DLD1 (cell line): ENCODE results near the gene SCN9A.
"Not testable (repeated sequence)": the region's sequence is repeated elsewhere in the genome, so short reads cannot be mapped to it uniquely, and the experiment has no call there.

Experiments used
- in situ Hi-C: cut with HindIII; loops from 2 replicates; pipeline ENCODE4 v1.10.0; 2017; ENCODE audit warnings: low sequenced_read_pairs

The SCN9A gene

GRCh38 chr2:166376488-166376828 is 714 bp upstream of the SCN9A start:
- in situ Hi-C loops: no loop called here

DNA sequence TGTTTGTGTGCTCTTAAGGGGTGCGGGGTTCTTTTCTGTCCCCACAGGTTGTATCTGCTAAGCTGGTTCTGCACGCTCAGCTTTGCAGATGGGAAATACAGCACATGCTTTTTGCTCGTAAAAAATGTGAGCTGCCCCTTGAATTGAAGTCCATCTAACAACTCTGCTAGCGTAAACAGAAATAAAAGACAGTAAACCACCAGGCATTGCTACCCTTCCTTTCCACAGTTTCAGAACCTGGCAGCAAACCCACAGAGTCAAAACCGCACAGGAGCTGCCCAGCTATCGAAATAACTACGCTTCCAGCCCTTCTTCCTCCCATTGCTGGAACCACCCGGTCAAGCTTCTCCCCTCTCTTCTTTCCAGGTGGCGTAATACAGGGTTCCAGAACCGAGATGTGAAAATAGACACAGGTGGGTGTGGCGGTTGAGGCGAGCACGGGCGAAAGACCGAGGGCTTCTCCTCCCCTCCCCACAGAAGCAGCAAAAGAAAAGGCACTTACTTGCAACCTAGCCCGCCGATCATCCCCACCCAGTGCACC is 479 bp downstream of the SCN9A start:
- in situ Hi-C loops: no loop called here

GRCh38 chr2:166373951-166374350 is 1.8 kb downstream of the SCN9A start:
- in situ Hi-C loops: no loop called here

DNA sequence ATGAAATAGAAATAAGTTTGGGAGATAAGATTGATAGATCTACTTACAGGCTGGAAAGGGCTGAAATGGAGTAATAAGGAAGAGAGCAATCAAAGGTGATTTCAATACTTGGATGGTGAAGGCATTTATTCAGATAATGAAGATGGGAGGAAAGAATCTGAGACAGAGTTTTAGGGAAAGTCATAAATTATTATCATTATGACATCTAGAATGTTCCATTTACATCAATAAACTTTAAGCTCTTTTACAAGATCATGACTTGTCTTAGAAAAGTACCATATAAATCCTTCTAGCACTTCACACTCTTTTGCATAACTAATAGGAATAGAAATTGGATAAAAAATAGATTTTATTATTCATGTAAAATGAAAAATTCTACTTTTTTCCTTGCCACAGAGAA is 2.2 kb downstream of the SCN9A start:
- in situ Hi-C loops: no loop called here

GRCh38 chr2:166373105-166373504 is 2.6 kb downstream of the SCN9A start:
- in situ Hi-C loops: no loop called here

DNA sequence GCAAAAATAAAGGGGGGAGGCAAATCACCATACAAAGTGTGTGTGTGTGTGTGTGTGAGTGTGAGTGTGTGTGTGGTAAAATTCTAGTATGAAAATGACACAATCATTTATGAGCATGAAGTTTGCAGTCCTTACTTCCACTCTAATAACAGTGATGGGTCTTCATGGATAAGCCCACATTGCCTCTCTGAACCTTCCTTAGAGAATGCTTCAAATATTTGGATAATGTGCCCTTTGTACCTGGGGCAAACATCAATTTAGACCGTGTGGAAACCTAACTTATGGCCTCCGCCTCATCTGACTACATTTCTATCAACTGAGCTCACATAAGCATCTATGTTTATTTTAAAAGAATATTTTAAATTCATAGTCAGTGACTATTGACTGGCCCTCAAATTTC is 3.7 kb downstream of the SCN9A start:
- in situ Hi-C loops: no loop called here

DNA sequence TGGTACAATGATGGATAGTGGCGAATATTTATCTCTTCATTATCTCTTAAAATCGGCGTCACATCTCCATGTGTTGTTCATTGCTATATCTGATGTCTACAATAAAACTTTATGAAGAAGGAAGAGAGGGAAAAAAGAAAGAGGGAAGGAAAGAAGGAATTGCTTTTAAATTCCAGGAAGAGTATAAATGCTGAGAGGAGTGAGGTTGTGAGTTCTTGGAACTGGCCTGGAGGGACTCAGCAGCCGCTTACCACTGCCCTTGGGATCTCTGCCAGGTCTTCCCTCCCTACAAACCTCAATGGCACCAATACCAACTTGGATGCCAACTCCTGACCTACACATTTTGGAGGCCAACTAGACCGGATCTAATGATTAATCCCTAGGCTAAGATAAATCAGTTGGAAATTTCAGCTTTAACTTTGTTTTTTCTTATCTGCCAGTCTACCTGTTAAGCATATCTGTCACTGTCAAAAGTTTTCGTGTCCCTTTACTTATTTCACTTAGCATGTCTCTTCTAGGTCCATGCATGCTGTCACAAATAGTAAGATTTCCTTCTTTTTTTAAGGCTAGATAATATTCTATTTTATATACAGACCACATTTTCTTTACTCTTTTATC is 9.8 kb downstream of the SCN9A start:
- in situ Hi-C loops: no loop called here

- in situ Hi-C loops: no loop called here
These were observed 10.5 kb downstream of the SCN9A start for GRCh38 chr2:166365239-166365638.

DNA sequence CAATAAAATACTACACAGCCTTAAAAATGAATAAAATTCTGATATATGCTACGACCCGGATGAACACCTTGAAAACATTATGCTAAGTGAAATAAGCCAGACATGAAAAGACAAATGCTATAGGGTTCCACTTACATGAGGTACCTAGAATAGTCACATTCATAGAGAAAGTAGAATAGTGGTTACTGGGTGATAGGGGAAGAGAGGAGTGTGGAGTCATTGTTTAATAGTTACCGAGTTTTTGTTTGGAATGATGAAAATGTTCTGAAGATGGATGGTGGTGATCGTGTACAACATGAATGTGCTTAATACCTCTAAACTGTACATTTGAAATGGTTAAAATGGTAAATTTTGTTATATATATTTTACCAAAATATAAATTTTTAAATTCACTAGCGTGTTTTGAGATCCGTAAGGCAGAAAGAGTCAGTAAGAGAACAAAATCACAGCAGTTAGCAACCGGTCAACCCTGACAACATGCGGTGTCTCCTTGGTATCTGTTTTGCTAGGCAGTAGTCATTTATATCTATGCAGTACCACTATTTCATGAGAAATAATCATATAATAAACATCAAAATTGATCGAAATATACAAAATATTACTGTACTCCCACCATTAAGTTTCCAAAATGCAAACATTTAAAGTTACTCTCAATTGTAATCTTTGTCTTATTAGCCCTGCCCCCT is 11.1 kb downstream of the SCN9A start:
- in situ Hi-C loops: no loop called here

DNA sequence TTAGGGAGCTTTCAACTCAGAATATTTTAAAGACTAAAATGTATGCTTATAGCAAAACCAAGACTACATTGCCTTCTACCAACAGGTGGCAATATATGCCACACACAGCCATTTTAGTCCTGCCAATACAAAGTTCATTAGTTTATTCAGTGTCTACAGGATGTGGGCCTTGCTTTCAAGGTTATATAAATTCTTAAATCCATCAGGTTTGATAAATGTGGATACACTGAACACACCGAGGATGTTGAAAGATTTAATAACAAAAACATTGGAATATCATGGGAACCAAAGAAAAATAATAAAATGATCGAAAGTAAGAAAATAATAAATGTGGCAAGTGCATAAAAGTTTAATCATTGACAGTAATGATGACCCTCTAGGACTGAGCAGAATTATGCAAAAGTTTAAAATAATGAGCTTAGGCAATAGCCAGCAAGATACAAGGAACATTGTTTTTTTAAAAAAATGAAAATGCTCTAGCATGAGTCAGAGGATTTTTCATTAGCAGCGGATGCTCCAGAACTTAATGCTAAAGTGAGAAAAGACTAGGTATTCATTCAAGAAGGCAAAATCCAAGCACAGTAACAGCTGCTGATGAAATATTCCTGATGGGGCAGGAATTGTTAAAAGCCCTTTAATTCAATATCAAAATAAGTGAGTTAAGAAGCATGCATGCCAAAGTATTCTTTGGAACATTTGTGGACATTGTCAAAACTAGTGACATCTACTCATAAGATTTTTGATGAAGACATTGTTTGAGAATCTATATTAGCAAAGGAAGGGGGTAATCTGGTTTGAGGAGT is 14.2 kb downstream of the SCN9A start:
- in situ Hi-C loops: no loop called here

- in situ Hi-C loops: no loop called here
These were observed 14.8 kb downstream of the SCN9A start for GRCh38 chr2:166360906-166361305.

GRCh38 chr2:166360426-166360825 is 15.3 kb downstream of the SCN9A start:
- in situ Hi-C loops: no loop called here

DNA sequence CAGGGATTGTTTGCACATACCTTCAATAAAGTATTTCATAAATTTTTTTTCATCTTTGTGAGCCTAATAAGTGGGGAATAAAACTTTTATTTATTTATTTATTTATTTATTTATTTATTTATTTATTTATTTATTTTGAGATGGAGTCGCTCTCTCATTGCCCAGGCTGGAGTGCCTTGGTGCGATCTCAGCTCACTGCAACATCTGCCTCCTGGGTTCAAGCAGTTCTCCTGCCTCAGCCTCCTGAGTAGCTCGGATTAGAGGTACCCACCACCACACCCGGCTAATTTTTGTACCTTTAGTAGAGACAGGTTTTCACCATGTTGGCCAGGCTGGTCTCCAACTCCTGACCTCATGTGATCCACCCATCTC is 17.8 kb downstream of the SCN9A start:
- in situ Hi-C loops: not testable (repeated sequence)

DNA sequence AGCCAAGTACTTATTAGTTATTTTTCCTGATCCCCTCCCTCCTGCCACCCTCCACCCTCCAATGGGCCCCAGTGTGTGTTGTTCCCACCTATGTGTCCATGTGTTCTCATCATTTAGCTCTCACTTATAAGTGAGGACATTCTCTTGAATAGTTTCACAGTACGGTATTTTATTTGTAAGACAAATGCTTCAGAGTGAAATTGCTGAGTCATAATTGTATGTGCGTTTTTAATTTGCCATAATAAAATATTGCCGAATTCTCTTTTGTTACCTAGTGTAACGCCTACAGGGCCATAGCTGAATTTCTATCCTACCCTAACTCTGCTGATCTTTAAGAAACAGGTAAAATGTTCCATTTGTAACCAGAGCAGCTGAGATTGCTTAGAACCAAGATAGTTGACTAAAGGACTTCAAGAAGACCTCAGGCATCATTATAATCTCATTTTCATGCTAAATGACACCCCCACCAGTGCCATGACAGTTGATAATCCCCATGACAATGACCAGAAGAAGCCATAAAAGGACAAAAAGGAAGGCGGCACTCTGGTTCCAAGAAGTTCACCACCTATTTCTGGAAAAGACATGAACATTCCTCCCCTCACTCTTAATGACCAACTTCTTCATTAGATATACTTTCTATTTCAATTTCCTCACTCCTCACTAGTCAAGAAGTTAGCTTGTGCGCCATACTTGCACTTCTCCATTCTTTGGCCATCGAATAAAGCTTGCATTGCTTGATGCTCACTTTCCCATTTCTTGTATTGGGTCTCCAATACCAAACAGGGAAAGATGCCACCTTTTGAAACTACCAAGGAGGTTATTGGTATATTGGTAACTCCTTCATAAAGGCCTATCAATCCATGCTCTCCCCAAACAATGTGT is 18.4 kb downstream of the SCN9A start:
- in situ Hi-C loops: no loop called here

- in situ Hi-C loops: no loop called here
These were observed 24.4 kb downstream of the SCN9A start for GRCh38 chr2:166351319-166351718.

DNA sequence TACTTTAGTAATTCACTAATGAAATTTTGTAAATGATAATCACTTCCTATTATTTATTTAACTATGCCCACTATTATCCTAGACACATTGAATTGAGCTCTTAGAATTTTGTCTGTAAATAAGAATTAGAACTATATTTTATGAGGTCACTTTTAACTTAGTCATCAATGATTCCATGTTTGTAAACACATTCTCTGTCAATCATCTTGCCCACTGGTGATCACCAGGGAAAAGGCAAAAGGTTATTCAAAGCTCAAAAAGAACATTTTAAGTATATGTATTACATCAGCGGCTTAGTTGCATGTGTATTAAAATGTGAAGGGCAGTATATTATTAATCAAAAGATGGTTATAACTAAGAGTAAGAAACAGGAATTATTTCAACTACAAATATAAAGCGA is 25.2 kb downstream of the SCN9A start:
- in situ Hi-C loops: no loop called here

- in situ Hi-C loops: no loop called here
These were observed 31.2 kb downstream of the SCN9A start for GRCh38 chr2:166344286-166345113.

GRCh38 chr2:166343467-166343866 is 32.3 kb downstream of the SCN9A start:
- in situ Hi-C loops: no loop called here

- in situ Hi-C loops: no loop called here
These were observed 34.3 kb downstream of the SCN9A start for GRCh38 chr2:166341426-166341825.

DNA sequence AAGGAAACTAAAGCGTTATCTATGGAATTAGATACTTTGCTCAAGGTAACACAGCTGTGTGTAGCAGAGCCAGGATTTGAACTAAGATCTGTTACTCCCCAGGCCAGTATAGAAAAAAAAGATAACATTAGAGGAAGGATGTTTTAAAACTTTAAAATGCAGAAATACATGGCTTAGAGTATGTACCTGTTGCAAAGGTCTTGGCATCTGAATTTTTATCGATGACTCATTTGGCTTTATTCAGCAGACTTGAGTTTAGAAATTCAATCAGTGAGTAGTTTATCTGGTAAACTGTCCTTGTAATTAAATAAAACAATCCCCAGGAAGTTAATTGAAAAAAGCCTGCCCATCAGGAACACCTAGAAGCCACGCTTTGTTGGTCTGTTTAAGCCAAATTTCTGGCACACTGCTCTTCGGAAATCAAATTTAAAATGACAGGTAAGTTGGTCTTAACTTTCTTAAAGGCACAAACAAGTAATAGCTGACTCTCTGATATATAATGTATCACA is 36.9 kb downstream of the SCN9A start:
- in situ Hi-C loops: no loop called here
